ENCODE results near the gene POLR3K. TPM values are rescaled to one million over a fixed set of nuclear protein-coding genes. Genes with fewer than 3 reads are reported as not detected.

Gene POLR3K
- total and polyA plus RNA-seq, 8 donors = 9.6 to 13.4 (median 11.3) TPM

- Histone ChIP-seq H3K4me1 (peaks cover 12 to 46% of the 10 kb centered on the region in 2 donors), H3K27me3 (peaks cover 0 to 22% of the 10 kb centered on the region in 2 donors), H3K27ac (no peak overlapping the region), H3K9me3 (no peaks in the 10 kb centered on the region), H3K4me3 (no peak overlapping the region), H3K36me3 (peaks cover 0 to 16% of the 10 kb centered on the region in 2 donors)
- TF ChIP-seq, protein P1, sequence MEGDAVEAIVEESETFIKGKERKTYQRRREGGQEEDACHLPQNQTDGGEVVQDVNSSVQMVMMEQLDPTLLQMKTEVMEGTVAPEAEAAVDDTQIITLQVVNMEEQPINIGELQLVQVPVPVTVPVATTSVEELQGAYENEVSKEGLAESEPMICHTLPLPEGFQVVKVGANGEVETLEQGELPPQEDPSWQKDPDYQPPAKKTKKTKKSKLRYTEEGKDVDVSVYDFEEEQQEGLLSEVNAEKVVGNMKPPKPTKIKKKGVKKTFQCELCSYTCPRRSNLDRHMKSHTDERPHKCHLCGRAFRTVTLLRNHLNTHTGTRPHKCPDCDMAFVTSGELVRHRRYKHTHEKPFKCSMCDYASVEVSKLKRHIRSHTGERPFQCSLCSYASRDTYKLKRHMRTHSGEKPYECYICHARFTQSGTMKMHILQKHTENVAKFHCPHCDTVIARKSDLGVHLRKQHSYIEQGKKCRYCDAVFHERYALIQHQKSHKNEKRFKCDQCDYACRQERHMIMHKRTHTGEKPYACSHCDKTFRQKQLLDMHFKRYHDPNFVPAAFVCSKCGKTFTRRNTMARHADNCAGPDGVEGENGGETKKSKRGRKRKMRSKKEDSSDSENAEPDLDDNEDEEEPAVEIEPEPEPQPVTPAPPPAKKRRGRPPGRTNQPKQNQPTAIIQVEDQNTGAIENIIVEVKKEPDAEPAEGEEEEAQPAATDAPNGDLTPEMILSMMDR (IDR thresholded peaks at IDR 0.05) = no peak
- DNase-seq (no peak), ATAC-seq (no peak)
- intact Hi-C loops (cut with DNase I) = no loop called here
Measured at GRCh38 chr16:67884-68789, 14.7 kb upstream of the POLR3K start.

DNA sequence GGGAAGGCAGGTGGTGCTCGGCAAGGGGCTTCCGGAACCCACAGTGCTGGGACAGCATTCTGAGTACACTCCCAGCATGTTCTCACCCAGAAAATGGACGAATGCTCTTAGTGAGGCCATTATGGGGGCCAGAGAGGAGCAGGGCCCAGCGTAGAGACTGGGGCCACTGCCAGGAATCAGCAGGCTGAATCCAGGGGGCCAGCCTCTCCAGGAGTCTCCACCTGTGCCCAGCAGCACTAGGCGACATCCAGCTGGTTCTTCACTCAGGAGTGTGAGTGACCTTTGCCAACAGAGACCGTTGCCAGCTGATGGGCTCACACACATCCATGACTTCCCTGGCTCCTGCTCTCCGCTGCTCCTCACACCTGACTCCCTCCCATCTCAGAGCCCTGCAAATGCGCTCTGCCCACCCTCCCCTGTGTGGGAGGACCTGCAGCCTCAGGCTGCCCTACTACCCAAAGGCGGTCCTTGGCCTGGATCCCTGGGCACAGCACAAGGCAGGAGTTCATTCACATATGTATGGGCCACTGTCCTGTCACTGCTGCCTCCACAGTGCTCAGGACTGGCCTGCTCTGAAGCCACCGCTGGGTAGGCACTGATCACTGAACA is 13.9 kb upstream of the POLR3K start:
- Histone ChIP-seq H3K27ac (no peak overlapping the region), H3K36me3 (peaks cover 0 to 25% of the 10 kb centered on the region in 2 donors), H3K9me3 (no peaks in the 10 kb centered on the region), H3K27me3 (peaks cover 0 to 15% of the 10 kb centered on the region in 2 donors), H3K4me1 (peaks cover 12 to 40% of the 10 kb centered on the region in 2 donors), H3K4me3 (no peak overlapping the region)
- ATAC-seq (no peak), DNase-seq (peak in 1 of 4 donors; percentile 51)
- intact Hi-C loops (cut with DNase I) = no loop called here
- TF ChIP-seq, protein P1 (IDR thresholded peaks at IDR 0.05) = no peak

- no peaks in the 10 kb centered on the region for H3K9me3 ChIP-seq
- peaks cover 0 to 32% of the 10 kb centered on the region in 2 donors for H3K36me3 ChIP-seq
- H3K27me3 ChIP-seq = peaks cover 0 to 8% of the 10 kb centered on the region in 2 donors
- TF ChIP-seq, protein P1 (IDR thresholded peaks at IDR 0.05) = no peak
- no peak overlapping the region for H3K4me3 ChIP-seq
- ATAC-seq (no peak), DNase-seq (peak in 1 of 4 donors; percentile 33)
- intact Hi-C loops (cut with DNase I) = no loop called here
- no peak overlapping the region for H3K27ac ChIP-seq
- H3K4me1 ChIP-seq = peaks cover 12 to 37% of the 10 kb centered on the region in 2 donors
Measured at GRCh38 chr16:66309-67182, 13.1 kb upstream of the POLR3K start.

DNA sequence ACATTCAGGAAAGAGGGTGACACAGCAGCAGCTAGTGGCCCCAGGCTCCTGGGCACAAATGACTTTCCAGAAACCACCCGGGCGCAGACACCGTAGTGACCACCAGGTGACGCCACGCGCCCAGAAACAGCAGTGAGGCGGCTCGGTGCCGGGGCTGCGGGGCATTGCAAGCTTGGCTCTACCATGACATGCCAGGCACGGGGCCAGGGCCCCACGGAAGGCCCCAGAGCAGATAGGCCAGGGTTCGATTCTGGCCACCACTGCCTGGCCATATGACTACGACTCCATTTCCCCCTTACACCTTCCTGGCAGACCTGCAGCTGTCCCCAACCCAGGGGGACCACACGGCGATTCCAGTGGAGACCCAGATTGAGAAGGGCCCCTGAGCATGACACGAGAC is 12.3 kb upstream of the POLR3K start:
- peaks cover 7 to 29% of the 10 kb centered on the region in 2 donors for H3K4me1 ChIP-seq
- ATAC-seq = peak; percentile 93

More for the DNA sequence above, 12.3 kb upstream of the POLR3K start:
- Histone ChIP-seq H3K27me3 (peaks cover 0 to under 1% of the 10 kb centered on the region in 2 donors), H3K4me3 (no peak overlapping the region), H3K27ac (no peak overlapping the region), H3K36me3 (peaks cover 0 to 40% of the 10 kb centered on the region in 2 donors), H3K9me3 (no peaks in the 10 kb centered on the region)
- intact Hi-C loops (cut with DNase I) = no loop called here
- TF ChIP-seq, protein P1 (IDR thresholded peaks at IDR 0.05) = peak; percentile 89 to 95
- DNase-seq = peak in 3 of 4 donors; percentile 78 to 94 (median 80)

Data from left lung (tissue), 10 donors.